GM21723 (cell line): ENCODE measurements around the gene TPCN2.

Experiments
- ATAC-seq: cut with Tn5 transposase; IDR thresholded peaks from one replicate; pipeline ENCODE4 v1.9.1; 2021; ENCODE audit warnings: mild to moderate bottlenecking, moderate library complexity; ENCODE audit not compliant: unreplicated experiment

TPCN2 gene

DNA sequence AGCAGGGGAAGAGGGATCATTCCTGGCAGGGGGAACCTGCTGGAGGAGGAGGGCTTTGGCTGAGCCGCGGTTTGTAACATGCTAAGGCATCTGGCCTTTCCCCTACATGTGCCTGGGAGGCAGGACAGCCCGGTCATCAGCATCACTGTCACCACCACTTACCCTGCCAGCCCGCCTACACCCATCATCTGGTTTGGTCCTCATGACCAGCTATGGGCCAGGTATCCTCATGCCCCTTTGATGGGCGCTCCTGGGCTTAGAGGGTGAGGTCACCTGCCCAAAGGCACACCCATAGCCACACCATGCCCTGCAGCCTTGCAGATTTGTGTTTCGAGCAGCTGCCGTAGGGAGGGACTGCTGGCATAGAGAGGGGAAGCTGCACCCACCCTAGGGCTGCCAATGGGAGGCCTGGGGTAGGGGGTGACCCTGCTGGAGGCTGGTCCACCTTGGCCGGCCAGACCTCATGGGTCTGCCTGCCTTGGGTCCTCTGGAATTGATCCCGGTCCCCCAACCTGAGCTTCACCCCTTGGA is 38.3 kb upstream of the TPCN2 start:
- ATAC-seq: no peak

DNA sequence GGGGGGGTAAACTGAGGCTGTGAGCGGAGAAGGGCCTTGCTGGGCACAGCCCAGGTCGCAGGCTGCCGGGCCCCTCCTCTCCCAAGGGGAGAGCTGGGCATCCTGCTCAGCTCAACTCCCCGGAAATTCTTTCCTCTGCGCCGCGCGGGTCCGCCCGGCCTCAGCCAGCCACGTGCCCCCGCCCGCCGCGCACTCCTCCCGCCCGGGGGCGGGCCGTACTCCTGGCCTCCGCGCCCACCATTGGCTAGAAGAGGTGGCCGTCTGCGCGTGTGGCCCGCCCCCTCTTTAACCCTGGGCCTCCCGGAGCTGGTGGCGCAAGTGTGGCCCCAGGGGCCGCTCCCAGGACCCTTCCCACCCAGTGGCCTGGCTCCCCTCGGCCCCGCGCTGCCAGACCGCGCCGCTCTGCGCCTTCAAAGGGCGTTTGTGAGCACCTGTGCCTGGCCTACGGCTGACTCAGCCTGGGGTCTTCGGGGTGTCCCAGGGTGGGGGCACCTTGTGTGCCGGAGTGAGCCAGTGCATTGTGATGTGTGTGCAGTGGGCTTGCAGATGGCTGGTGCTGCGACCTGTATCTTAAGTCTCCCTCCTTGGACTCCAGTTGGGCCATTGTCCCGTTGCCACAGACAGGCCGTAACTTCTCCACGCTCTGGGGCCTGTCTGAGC is 37.6 kb upstream of the TPCN2 start:
- no peak for ATAC-seq

DNA sequence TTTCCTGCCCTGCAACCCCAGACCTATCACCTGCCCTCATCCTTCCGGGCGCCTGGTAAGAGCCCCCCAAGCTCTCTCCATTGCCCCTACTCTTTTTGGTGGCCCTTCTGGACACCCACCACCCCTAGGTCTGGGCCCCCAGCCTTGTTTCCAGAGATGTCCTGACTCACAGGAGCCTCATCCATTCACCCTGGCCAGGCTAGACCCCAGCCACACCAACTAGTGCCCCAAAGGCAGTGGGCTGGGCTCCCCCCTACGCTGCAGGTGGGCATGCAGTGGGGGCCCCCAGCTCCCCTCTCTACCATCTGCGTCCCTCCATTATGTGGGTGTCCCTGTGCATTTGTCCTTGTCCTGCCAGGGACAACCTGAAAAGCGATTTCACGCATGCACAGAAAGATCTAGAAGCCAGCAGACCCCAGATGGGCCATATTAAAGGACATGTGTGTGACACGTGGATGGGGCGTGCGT is 37.1 kb upstream of the TPCN2 start:
- ATAC-seq: no peak

DNA sequence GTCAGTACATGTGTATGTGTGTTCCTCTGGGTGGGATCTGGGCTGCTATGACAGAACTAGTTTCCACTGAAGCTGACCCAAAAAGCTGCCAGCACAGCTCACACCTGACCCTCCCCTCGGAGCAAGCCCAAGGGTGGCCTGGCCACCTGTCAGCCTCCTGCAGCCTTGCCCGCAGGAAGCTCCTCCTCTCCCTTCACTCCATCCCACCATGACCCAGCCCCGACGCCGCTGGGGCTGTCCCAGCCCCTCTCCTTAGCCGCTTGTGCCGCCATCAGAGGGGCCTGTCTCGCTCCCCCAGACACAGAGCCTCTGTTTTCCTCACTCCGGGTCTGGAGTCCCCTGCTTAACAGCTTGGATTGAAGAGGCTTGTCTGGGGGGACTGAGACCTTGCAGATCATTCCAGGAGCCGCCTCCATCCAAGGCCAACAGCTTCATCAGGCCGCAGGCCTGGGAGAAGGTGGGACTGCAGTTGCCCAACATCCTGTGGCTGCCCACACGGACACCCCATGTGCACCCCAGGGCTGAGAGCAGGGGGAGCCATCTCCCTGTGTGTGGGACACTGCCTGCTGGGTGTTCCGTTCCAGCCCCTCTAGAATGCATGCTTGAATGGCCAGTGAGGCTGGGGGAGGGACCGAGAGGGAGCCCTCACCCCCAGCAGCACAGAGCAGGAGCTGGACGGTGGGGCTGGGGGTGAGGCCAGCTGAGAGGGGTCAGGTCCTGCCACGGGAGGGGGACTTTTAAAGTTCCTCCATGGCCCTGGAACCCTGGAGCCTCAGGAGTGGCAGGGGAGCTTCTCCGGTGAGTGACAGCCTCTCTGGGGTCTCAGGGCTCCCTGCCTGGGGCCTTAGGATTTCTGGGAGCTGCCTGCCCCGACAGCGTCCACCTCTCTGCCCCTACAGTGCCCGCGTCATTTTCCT is 36.4 kb upstream of the TPCN2 start:
- ATAC-seq: no peak

DNA sequence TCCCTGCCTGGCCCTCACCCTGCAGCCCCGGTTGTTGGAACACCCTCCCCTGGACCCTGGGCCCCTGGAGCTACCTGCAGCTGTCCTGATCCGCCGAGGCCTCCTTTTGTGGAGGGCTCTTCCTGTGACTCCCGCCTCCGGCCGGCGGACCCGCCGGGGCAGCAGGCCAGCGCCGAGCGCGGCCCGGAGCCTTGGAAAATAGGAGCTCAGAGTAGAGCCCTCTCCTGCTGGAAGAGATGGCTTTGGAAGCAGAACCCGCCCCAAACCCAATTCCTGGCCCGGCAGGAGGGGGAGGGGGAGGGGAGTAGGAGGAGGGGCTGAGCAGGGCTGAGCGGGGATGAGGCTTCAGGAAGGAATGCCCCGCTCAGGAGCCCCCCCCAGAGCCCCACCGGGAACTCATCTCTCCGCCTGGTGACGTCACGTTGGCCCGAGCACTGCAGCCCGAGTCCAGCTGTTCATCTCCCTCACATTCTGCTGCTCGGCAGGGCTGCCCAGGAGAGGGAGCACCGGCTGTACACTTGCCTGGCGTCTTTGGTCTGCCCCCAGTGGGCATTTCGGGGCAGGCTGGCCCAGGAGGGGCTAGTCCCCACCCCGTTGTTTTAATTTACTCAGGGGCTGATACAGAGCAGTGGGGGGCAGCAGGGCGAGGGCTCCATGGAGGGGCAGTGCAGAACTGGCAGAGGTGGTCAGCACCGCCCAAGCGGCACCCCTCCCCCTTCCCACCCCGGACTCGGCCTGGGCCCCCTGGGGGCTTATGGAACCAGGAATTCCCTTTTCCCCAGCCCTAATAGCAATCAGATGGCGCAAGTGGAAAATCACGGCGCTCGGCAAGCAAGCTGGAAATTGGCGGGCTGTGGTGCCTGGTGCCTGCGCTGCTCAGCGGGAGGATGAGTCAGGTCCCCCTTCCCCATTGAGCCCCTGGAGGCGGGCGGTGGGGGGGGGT is 35.5 kb upstream of the TPCN2 start, which contains the start of gene MRGPRF:
Gene MRGPRF, minus strand, starts transcription at position 238 of the 943 bp plus-strand sequence. CDS start 3,345 bp downstream, outside the sequence.
- ATAC-seq: no peak

DNA sequence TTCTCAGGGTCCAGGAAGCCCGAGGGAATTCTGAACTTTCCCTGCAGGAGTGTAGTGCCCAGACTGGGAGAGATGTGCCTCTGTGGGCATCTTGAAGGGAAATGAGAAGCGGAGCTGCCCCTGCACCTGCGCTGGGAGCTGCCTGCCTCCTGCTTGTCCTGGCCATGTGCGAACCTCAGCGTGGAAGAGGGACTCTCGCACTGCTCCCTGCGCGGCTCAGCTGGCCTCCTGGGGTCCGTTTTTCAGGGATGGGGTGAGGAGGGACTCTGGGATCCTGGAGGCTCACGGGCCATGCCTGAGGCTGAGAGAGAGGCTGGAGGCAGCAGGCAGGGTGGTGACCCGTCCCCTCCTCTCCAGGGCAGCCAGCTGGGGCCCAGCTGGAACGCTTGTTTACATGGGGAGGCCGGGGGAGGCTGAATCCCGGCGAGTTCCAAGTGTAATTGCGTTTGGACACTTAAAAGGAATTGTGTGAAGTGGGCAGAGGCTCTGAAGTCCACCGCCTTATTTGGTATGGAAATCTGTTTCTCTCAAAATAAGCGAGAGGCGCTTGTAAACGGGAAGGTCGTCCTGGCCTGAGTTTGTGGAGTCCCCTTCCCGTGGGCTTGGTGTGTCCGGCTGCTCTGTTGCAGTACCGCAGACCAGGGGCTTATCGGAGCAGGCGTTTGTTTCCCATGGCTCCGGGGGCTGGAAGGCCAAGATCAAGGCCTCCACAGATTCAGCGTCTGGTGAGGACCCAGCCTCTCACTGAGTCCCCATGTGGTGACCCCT is 34.5 kb upstream of the TPCN2 start:
- no peak for ATAC-seq

DNA sequence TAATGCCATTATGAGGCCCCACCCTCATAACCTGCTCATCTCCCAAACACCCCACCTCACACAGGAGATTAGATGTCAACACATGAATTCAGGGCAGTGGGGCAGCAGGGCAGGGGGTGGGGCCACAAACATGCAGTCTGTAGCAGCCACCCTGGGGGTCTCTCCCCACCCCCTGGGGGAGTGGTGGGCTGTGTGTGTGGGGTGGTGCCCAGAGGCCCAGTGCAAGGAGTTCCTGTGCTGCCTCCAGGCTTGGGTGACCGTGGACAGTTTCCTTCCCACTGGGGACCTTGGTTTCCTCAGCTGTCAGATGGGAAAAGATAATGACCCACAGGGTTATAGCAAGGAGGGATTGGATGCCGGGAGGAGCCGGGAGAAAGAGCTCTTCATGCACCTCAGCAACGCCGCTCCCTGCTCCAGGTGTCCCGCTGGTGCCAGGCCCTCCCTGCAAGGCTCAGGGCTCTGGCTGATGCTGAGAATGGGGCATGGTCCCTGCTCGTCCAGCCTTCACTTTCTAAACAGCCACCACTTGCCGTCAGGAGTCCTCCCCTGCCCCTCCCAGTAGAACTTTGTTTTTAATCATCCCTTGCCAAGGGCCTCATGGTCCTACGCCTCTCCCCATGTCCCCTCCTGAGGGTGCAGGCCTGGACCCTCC is 33.7 kb upstream of the TPCN2 start:
- ATAC-seq: no peak

DNA sequence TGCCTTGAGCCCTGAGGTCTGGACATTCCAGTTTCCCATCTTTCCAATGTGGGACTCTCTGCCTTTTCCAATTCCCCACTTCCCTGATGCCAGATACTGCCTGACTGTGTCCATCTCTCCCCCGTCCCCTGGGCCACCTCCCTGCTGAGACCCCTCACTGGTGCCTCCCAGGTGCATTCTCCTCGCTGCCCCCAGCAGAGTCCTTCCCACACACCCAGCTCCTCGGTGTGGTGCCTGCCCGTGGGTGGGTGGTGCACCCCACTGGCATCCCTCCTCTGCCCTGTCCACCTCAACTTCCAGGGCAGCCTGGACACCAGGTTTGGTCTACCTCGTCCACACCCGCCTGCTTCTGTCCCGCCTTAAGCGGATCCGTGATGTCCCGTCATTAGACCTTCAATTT is 30.8 kb upstream of the TPCN2 start:
- no peak for ATAC-seq

DNA sequence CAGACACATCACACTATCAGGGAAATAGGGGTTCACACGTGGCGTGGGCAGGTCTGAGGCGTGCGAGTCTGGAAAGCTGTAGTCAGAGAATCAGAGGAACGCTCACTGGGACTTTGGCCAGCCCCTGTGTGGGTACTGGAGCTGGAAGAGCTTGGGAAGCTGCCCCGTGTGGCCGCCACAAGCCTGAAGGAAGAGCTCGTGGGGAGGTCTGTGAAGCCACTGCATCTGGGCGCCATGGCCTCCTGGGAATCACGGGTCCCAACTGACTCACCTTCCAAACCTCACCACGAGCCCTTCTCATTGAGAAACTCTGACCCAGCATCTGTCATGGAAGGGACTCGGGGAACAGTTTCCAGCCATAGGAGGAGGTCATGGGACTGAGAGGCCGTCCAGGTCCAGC is 29.8 kb upstream of the TPCN2 start:
- no peak for ATAC-seq

DNA sequence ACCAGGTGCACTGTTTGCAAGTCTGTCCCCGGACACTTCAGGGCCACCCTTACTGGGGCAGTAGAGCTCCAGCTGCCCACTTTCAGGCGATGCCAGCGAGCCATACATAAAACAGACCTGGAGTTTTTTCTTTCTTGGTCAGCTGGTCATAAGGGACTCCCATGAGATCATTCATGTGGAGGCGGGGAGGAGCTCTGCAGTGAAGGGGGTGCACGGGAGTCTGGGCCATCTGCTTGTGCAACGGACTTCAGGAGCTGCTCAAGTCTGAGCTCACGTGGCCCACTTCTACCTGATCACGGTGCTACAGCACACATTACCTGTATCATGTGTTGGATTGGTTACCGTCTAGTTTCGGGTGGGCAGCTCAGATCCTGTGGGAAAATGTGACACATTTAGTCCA is 26.5 kb upstream of the TPCN2 start:
- no peak for ATAC-seq

DNA sequence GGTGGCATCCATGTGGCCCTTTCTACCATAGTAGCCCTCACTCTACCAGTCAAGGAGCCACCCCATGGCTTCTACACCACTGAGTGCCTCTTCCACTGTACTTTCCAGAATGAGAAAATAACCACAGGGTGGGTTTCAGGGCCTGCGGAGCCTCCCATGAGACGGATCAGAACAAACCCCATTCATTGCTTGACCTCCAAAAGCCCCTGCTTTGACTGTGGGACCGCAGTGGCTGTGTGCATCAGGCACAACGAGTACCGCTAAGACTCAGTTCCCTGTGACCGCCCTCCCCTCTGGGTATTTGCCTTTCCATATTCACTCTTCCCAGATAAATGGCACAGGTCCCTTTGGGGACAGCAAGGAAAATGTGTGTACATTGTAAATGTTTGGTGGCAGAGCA is 24.2 kb upstream of the TPCN2 start:
- no peak for ATAC-seq

DNA sequence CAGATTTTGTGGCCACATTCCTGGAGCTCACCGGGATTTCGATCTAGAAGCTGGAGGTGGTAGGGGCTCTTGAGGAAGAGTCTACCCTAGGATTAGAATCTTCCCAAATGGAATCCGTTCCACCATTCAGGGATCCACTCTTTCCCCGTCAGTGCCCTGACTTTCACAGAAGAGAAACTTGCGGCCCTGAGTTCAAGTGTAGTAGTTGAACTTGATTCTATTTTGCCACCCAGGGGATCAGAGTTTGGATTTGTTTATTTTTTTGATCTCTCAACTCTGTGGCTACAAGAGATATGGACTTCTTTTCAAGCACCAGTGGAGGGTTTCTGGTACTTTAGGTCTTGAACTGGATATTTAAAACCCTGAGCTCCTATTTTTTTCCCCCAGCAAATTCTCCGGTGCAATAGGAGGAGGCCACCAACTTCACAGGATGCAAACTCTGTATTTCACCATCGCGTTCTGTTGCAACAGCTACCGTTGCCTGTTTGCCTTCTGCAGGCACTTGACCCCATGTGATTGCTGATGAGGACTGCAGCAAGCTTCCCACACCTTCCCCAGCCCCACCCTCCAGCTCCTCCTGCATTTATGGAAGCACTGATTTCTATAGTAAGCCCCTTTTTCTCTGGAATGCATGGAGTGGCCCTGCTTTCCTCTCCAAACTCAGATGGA is 20.9 kb upstream of the TPCN2 start:
- ATAC-seq: no peak

DNA sequence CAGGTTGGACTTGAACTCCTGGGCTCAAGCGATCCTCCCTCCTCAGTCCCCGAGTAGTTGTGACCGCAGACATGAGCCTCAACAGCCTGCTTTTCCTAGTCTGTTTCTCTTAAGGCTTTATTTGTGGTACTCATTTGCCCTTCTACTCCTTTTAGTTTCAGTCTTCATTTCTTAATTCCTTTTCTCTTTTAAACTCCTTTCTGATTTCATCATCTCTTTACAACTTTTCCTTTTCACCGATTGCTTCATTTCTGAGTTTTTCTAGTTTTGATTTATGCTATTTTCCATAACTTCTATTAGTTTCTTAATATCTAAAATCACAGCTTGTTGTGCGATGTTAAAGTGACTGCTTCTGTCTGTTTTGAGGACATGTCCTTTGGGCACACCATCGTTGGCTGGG is 18.4 kb upstream of the TPCN2 start:
- ATAC-seq: no peak

DNA sequence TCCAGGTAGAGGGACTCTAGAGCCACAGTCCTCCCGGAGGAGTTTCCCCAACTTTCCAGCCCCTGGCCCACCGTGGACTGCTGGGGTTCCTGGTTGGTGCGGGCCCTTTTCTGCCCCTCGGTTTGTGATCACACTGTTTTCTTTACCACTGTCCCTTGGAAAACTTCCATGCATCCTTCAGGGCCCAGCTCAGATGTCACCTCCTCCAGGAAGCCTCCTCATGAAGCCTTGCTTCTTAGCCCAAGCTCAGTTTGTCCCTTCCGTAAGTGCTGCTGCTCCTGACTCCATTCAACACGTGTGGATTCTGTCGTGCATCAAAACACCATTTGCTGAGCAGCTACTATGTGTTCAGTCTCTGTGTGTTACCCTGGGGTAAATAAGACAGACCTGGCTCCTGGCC is 15.9 kb upstream of the TPCN2 start:
- ATAC-seq: no peak

DNA sequence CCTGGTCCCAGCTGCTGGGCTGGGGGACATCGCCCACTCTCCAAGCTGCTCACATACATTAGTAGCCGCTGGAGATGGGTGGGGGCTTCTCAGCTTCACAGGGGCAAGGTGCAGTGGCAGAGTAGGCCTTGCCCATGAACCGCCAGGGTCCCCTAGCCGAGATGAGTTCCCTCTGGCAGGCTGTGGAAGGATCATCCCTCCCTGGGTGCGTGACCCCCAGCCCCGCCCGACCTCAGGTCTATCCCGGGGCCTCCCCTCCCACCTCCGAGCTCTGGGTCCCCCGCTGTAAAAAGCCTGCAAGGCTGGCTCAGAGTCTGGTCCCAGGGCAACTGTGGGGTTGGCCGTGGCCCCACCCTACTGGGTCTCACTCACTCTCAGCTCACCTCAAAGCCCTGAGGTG is 15.3 kb upstream of the TPCN2 start:
- ATAC-seq: no peak

DNA sequence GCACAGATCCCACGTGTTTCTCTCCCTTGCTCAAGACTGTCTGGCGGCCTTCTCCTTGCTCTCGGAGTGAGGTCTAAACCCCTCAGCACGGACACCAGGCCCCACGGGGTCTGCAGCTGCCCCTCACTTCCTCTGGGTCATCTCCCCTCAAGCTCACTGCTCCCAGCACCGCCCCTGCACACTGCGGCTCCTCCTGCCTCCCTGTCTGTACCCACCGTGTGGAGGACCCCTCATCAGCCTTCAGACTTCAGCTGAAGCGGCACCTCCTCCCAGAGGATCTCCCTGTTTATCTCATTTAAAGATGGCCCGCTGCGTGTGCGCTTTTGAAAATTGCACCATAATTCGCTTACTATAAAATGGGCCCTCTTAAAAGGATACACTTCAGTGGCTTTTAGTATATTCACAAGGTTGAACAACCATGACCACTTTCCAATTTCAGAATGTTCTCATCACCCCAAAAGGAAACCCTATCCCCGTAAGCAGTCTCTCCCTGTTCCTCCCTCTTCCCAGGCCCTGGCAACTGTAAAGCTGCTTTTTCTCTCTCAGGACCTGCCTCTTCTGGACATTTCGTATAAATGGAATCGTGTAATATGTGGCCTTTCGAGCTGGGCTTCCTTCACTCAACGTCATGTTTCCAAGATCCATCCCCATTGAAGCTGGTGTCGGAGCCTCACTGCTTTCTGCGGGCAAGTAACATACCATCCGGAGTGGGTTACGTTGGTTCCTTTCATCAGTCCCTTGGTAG is 14.4 kb upstream of the TPCN2 start:
- ATAC-seq: no peak

DNA sequence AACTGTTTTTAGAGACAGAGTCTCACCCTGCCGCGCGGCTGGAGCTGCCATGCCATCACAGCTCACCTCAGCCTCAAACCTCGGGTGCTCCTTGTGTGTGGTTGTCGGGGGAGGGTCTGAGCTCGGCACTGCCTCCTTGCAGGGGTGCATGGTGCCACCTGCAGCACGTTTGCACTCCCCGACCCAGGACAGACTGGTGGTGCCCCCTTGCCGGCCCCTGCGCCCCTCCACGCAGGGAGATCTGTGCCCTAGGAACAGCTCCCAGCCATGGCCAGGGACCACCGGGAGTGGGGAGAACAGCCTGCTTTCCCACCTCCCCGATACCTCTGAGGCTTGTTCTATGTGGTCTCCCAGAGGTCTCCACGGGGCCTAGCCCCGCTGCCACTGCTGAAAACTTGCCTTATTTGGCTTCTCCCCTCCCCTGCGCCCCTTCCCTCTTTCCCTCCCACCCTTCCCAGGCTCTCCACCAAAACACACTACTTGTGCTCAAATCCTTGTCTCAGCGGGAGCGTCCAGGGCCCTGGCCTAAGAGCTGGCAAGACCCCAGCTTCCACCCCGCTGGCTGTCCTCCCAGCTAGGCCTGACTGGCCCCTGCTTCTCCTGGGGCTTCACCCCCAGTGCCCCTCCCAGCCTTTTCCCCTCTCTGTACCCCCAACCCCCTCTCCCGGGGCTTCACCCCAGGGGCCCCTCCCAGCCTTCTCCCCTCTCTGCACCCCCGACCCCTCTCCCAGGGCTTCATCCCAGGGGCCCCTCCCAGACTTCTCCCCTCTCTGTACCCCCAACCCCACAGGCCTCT is 13.4 kb upstream of the TPCN2 start:
- ATAC-seq: no peak

DNA sequence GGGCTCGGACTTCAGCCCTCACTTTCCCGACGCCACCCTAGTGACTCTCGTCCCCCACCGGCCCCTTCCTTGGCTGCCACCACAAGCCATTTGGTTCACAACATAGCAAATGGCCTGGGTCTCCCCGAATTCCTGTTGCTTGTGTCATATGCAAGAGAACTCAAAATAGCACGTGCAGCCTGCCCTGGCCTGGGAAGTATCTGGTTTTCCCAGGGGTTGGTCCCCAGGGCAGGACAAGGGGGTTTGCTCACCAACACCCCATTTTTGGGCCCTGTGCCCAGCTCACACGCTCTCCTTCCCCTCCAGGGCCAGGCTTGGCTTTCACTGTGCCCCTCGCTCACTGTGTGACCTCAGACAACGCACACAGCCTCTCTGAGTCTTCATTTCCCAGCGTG is 12.8 kb upstream of the TPCN2 start:
- ATAC-seq: no peak
